DMS 273 (cell line): ENCODE data around the gene TMEM59.

Experiments used
- DNase-seq: peaks from one replicate; lab custom pipeline; 2025; ENCODE audit not compliant: unreplicated experiment; lab: John Stamatoyannopoulos, UW

The TMEM59 gene

GRCh38 chr1:53986458-53986857, 66.5 kb downstream of the TMEM59 start:
- no peak for DNase-seq

- DNase-seq, result no peak
Observed at GRCh38 chr1:53984726-53985125, 68.3 kb downstream of the TMEM59 start.

GRCh38 chr1:53982763-53983104, 70.3 kb downstream of the TMEM59 start:
- DNase-seq, result no peak

GRCh38 chr1:53982034-53982762, 70.8 kb downstream of the TMEM59 start:
- no peak for DNase-seq

GRCh38 chr1:53981220-53981619, 71.8 kb downstream of the TMEM59 start:
- DNase-seq, result no peak

- DNase-seq, result peak; percentile 45
Observed at GRCh38 chr1:53979712-53980450, 73.1 kb downstream of the TMEM59 start.
